Measurements from ENCODE around the gene SLC25A46.

DNA sequence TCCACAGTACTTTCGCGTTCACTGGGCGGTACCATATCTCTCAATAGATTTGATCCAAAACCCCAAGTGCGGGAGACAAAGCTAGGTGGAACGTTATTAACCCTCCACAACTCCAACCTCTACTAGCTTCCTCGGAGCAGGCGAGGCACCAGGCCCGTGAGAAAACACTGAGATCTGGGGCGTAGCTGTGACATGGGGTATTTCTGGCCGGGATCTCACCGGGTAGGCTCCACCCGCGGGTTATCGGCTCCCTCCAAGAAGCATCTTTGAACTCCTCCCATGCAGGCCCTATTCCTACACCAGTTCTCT, 350 bp upstream of the SLC25A46 start:
- TF ChIP-seq CTCF (IDR thresholded peaks at IDR 0.05) (no peak), ZFX (IDR thresholded peaks at IDR 0.05; ENCODE audit: borderline replicate concordance) (no peak)
